Thyroid gland (tissue), 4 donors: Measurements from ENCODE around the gene TLR9. TPM values are rescaled to one million over a fixed set of nuclear protein-coding genes. Genes with fewer than 3 reads are reported as not detected.

Experiments
- DNase-seq, 2 donors: peaks; one replicate each; pipeline ENCODE4 v3.0.0-alpha.2; 2019
- H3K27ac ChIP-seq, 3 donors: fragments of 200-600 bp; sonication (generic); 1 replicate in 2 of 3; 2 replicates in 1 of 3; pipeline ENCODE4 v1.5.1; 2016 to 2019; ENCODE audit warnings: mild to moderate bottlenecking in 1 of 3, moderate library complexity in 1 of 3
- H3K27me3 ChIP-seq: fragments of 200-600 bp; sonication (generic); one replicate; pipeline ENCODE4 v1.5.1; 2019
- H3K36me3 ChIP-seq, 2 donors: fragments of 200-600 bp; sonication (generic); one replicate each; pipeline ENCODE4 v1.5.1; 2016 to 2019
- H3K4me1 ChIP-seq, 2 donors: fragments of 200-600 bp; sonication (generic); one replicate each; pipeline ENCODE4 v1.5.1; 2017 to 2019
- H3K4me3 ChIP-seq, 3 donors: fragments of 200-600 bp; sonication (generic); replicated peaks in 1 of 3; 1 replicate in 2 of 3; 2 replicates in 1 of 3; pipeline ENCODE4 v1.5.1; 2016; ENCODE audit warnings: mild to moderate bottlenecking in 1 of 3
- H3K9me3 ChIP-seq: fragments of 200-600 bp; sonication (generic); one replicate; pipeline ENCODE4 v1.5.1; 2017
- POLR2A ChIP-seq, 2 donors: fragments of 450-650 bp; IDR thresholded peaks; one replicate each; pipeline ENCODE4 v1.6.1; 2017; ENCODE audit warnings: antibody characterized with exemption in 2 of 2, mild to moderate bottlenecking in 2 of 2, moderate library complexity in 1 of 2
- WGBS, 2 donors: methylation state at CpG; one replicate each; pipeline ENCODE4 v1.1.5; 2017; 5-methylcytosine and 5-hydroxymethylcytosine counted together
- intact Hi-C: fragments of 100-400 bp; cut with DNase I; formaldehyde crosslinking; loops from one replicate; pipeline ENCODE4 v1.15.1; 2023
- total RNA-seq, 4 donors: library from RNA; depleted of rRNA; stranded (reverse); fragments of >200 nt; gene quantifications; one replicate each; pipeline ENCODE4 v1.2.3, GENCODE V29; 2016
- TF ChIP-seq, protein P1 (sequence below), 6 experiments: fragments of 200-600 bp in 3 of 6; fragments of 450-650 bp in 3 of 6; sonication (generic) in 3 of 6; IDR thresholded peaks; one replicate each; pipeline ENCODE4 v1.5.1; 2016 to 2019; ENCODE audit warnings: antibody characterized with exemption in 6 of 6, mild to moderate bottlenecking in 2 of 6, inconsistent platforms in 1 of 6, moderate library complexity in 1 of 6

Gene TLR9
- total RNA-seq, 4 donors from 2014 or later, result 0.40 TPM; not detected in 3

DNA sequence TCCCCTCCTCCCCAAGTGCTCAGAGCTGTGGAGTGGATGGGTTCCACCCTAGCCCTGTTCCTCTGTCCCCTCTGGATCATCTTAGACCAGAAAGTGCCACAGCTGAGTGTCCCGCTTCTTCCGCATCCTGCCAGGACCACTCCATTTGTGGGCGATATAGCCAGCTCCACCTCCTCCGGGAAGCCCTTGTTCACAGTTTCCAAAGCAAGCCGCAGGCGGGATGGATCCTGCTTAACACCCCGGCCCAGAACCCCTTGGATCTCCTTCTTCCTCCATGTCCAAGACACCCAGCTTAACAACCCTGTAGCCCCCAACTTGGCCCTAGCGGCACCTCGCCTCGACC lies 28.0 kb downstream of the TLR9 start:
- Histone ChIP-seq H3K4me1 (peaks cover 31 to 45% of the 10 kb centered on the region in 2 donors), H3K4me3 (peak overlapping the region in 1 of 3 donors; percentile 95), H3K27ac (peak overlapping the region; percentile 44 to 81 (median 79)), H3K9me3 (no peaks in the 10 kb centered on the region), H3K36me3 (peaks cover 6 to 8% of the 10 kb centered on the region in 2 donors), H3K27me3 (no peaks in the 10 kb centered on the region)
- no peak for DNase-seq
- intact Hi-C loops, result no loop called here
- TF ChIP-seq, protein P1, sequence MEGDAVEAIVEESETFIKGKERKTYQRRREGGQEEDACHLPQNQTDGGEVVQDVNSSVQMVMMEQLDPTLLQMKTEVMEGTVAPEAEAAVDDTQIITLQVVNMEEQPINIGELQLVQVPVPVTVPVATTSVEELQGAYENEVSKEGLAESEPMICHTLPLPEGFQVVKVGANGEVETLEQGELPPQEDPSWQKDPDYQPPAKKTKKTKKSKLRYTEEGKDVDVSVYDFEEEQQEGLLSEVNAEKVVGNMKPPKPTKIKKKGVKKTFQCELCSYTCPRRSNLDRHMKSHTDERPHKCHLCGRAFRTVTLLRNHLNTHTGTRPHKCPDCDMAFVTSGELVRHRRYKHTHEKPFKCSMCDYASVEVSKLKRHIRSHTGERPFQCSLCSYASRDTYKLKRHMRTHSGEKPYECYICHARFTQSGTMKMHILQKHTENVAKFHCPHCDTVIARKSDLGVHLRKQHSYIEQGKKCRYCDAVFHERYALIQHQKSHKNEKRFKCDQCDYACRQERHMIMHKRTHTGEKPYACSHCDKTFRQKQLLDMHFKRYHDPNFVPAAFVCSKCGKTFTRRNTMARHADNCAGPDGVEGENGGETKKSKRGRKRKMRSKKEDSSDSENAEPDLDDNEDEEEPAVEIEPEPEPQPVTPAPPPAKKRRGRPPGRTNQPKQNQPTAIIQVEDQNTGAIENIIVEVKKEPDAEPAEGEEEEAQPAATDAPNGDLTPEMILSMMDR (IDR thresholded peaks at IDR 0.05), result no peak
- TF ChIP-seq POLR2A (IDR thresholded peaks at IDR 0.05), result no peak
- WGBS, 2 donors, result 60 to 67% methylated on average over 10 of the region's 10 CpGs

DNA sequence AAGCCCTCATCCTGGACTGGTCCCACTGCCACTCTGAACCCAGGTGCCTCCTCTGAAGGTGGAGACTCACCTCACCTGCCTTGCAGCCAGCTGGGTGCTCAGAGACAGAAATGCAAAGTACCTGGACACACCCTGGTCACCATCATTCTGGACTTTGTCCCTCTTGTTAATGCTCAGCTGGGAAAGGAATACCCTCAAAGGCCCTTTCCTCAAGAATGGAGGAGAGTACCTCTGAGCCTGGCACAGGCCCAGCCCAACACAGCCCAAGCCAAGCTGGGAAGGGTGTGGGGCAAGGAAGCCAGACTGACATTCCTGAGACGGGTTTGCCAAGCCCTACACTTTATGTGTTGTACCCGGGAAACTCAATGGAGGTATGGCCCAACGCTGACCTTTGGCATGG lies 28.5 kb downstream of the TLR9 start:
- DNase-seq, result peak; percentile 75 to 77
- Histone ChIP-seq H3K4me1 (peaks cover 31 to 45% of the 10 kb centered on the region in 2 donors), H3K4me3 (no peak overlapping the region), H3K27ac (peak overlapping the region; percentile 44 to 81 (median 79)), H3K27me3 (no peaks in the 10 kb centered on the region), H3K9me3 (no peaks in the 10 kb centered on the region), H3K36me3 (peaks cover 4% of the 10 kb centered on the region in 2 donors)
- TF ChIP-seq, protein P1 (IDR thresholded peaks at IDR 0.05), result no peak
- TF ChIP-seq POLR2A (IDR thresholded peaks at IDR 0.05), result no peak
- intact Hi-C loops, result no loop called here
- WGBS, 2 donors, result 39 to 52% methylated on average over 3 of the region's 3 CpGs

DNA sequence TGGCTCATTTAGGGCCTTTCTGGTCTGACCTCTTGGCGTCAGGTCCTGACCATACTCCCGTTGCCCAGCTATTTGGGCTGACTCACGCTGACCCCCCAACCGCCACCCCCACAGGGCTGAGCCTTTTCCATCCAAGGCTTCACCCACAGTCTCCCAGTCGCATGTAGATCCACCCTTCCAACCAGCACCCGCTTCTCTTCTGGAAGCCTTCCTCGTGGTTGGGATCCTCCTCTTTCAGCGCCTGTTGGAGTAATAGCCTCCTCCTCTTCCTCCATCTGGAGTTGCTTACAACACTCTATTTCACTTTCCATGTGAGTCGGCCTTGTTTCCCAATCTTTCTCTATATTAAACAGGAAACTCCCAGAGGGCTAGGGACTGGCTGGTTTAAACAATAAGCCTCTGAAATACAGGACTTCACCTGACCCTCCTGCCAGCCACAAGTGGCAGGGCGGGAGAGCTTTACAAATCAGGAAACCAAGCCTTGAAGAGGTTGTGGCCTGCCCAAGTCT lies 29.6 kb downstream of the TLR9 start:
- peaks cover 29 to 47% of the 10 kb centered on the region in 2 donors for H3K4me1 ChIP-seq
- H3K27ac ChIP-seq, result peak overlapping the region in 2 of 3 donors; percentile 27 to 79
- DNase-seq, result no peak
- 77 to 80% methylated on average over 10 of the region's 10 CpGs for WGBS, 2 donors
- intact Hi-C loops, result no loop called here
- H3K27me3 ChIP-seq, result no peaks in the 10 kb centered on the region
- no peaks in the 10 kb centered on the region for H3K9me3 ChIP-seq
- no peak for TF ChIP-seq POLR2A (IDR thresholded peaks at IDR 0.05)
- TF ChIP-seq, protein P1 (IDR thresholded peaks at IDR 0.05), result no peak
- H3K4me3 ChIP-seq, result no peak overlapping the region
- peaks cover 0 to 3% of the 10 kb centered on the region in 2 donors for H3K36me3 ChIP-seq

DNA sequence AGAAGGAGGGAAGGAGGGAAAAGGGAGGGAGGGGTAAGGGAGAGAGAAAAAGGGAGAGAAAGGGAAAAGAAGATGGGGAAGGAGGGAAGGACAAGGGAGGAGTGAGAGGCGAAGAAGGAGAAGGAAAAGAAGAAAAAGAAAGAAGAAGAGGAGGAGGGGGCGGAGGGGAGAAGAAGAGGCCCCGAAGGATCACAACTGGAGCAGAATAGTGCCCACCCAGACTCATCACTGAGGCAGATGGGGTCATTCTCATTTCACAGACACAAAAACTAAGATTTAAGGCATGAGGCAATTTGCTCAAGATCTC lies 30.2 kb downstream of the TLR9 start:
- Histone ChIP-seq H3K36me3 (peaks cover 0 to 3% of the 10 kb centered on the region in 2 donors), H3K4me1 (peaks cover 28 to 54% of the 10 kb centered on the region in 2 donors), H3K4me3 (no peak overlapping the region), H3K27ac (peak overlapping the region in 1 of 3 donors; percentile 20), H3K9me3 (no peaks in the 10 kb centered on the region), H3K27me3 (no peaks in the 10 kb centered on the region)
- TF ChIP-seq, protein P1 (IDR thresholded peaks at IDR 0.05), result no peak
- TF ChIP-seq POLR2A (IDR thresholded peaks at IDR 0.05), result no peak
- intact Hi-C loops, result no loop called here
- no peak for DNase-seq
- WGBS, 2 donors, result 90 to 95% methylated on average over 3 of the region's 3 CpGs

DNA sequence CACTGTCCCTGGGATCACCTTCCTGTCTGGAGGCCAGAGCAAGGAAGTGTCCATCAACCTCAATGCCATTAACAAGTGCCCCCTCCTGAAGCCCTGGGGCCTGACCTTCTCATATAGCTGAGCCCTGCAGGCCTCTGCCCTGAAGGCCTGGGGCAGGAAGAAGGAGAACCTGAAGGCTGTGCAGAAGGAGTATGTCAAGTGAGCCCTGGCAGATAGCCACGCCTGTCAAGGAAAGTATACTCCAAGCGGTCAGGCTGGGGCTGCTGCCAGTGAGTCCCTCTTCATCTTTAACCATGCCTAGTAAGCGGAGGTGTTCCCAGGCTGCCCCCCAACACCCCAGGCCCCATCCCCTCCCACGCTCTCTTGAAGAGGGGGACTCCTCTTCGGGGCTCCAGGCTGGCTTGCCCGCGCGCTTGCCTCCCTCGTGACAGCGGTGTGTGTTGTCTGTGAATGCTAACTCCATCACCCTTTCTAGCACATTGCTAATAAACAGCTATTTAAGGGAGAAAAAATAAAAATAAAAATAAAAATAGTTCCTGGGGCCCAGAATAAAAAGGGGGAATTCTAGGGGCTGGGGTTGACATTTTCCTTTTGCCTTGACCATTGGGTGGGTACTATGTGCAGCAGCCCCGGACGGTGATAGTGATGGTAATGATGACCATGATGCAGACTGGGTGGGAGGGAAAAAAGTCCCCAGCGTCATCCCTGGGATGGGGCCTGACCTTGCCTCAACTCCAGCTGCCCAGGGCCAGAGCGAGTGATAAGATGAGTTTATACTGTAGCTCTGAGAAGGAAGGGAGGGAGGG lies 30.8 kb downstream of the TLR9 start:
- no peaks in the 10 kb centered on the region for H3K9me3 ChIP-seq
- H3K36me3 ChIP-seq, result peaks cover 0 to under 1% of the 10 kb centered on the region in 2 donors
- DNase-seq, result peak; percentile 97 to 98
- H3K4me1 ChIP-seq, result peaks cover 33 to 59% of the 10 kb centered on the region in 2 donors
- 42 to 43% methylated on average over 14 of the region's 14 CpGs for WGBS, 2 donors
- intact Hi-C loops, result loop anchor here (5.0 kb wide), 1 partner anchor 47 kb away; no protein-coding TSS in a partner anchor
- H3K4me3 ChIP-seq, result no peak overlapping the region
- TF ChIP-seq, protein P1 (IDR thresholded peaks at IDR 0.05), result no peak
- no peak for TF ChIP-seq POLR2A (IDR thresholded peaks at IDR 0.05)
- peak overlapping the region in 2 of 3 donors; percentile 18 to 45 for H3K27ac ChIP-seq
- no peaks in the 10 kb centered on the region for H3K27me3 ChIP-seq
